CD4-positive, alpha-beta T cell treated with Interleukin-6 at 100 ng/mL for 8 hours (primary cell): ENCODE results near the gene C16orf95.
A peak's percentile ranks its signal among the peaks of the same experiment; 100 is the strongest.

Experiments
- DNase-seq: peaks from one replicate; pipeline ENCODE4 v3.0.0-alpha.2; 2020; ENCODE audit warnings: mixed read lengths, low spot score

The C16orf95 gene

GRCh38 chr16:87316450-87316922, 706 bp downstream of the C16orf95 start:
- no peak for DNase-seq

DNA sequence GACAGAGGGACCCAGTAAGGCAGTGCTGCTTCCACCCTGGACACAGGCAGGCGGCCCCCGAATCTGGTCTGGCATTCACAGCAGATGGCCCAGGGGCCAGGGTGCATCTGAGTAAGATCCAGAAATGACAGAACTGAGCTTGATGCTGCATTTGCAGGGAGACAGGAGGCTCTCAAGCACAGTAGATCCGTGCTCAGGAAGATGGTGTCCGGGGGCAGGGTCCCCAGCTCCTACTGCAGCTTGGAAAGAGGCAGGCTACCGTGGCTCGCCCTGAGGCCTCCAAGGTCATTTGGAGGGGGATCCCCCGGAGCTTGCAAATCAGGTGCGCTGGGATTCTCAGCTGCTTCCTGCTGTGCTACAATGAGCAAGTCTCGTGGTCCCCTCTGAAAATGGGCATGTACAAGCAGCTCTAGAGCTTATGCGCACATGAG, 2.2 kb downstream of the C16orf95 start:
- no peak for DNase-seq

- no peak for DNase-seq
Measured at GRCh38 chr16:87312008-87312407, 5.2 kb downstream of the C16orf95 start.

- DNase-seq, result no peak
Measured at GRCh38 chr16:87311387-87311786, 5.8 kb downstream of the C16orf95 start.

DNA sequence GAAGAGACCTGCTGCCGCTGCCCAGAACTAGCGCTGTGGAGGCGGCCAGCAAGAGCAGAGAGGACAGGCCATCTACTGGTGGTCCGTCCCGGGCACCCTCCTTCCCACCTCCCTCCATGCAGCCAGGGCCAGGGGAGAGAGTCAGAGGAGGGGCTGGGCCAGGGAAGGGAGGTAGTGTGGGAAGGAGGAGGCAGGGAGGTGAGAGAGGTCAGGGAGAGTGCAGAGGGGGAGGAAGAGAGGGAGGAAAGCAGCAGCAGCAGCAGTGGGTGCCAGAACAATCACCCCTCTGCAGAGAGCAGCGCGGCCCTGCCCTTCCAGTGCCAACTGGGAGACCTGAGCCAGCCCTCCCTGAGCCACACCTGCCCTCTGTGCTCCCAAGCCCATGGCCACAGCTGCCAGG, 6.6 kb downstream of the C16orf95 start:
- DNase-seq, result no peak

DNA sequence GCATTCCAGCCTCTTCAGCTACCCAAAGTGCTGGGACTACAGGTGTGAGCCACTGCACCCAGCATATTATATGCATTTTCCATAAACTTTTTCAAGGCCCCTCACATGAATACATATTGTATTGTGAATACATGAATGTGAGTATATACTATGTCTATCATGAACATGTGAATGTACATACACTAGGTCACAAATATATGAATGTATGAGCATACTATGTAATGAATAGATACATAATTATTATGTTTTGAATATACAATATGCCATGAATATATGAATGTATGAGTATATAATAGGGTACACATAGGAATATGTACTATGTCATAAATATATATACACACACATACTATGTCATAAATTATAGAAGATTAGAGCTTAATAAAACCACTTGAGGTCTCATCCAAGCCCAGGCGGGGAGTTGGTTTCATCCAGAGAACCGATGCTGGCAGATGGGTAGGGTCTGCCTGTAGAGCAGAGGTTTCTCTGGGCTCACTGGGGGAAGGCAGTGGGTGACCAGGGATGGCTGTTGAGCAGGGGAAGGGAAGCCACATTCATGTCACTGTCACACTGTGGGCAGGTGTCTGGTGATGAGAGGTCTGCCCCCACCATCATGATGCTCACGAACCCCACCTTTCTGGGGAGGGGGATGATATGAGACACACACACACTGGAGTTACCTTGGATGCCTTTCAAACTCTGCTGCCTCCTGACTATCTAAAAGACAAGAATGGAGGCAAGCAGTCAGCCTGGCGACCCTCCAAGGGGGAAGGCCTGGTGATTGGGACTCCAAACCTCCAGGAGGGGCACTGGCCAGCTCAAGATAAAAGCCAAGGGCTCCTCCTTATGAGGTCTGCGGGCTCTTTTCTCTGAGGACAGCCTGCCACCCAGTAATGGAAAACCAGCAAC, 7.3 kb downstream of the C16orf95 start:
- DNase-seq, result no peak

GRCh38 chr16:87308826-87309225, 8.4 kb downstream of the C16orf95 start:
- no peak for DNase-seq

DNA sequence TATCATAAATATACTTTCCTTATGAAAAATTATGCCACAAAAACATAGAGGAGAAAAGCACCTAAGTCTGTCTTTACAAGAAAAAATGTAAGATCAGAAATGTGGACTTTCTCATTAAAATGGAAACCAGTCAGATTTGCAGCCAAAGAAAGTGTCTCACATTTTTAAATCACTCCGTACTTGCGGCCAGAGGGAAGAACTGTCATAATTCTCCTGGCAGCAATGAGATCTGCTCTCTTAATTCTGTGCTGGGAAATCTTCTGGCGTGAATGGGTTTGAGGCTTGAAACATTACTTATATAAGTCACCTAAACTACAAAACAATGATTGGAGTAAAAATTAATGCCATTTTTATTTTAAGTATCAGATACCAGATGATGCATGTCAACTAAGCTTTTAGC, 10.7 kb downstream of the C16orf95 start:
- no peak for DNase-seq

- DNase-seq, result no peak
Measured at GRCh38 chr16:87305505-87306391, 11.4 kb downstream of the C16orf95 start.

DNA sequence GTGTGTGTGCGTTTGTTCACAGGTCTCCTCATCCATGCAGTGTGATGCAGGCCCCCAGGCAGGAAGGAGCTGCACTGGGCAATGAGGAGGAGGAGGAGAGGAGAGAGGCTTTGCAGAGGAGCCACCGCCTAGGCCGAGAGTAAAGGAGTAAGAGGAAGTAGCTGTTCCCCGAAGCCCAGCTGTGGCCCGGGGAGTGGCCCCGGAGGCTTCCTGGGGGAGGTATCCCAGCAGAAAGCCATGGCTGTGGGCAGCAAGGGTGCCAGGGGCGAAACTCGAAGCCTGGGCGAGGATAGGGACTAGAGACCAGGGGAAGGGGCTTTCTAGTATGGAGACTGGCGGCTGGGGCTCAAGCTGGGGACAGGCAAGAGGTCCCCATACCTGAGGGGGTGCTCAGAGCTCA, 12.2 kb downstream of the C16orf95 start:
- DNase-seq, result no peak

GRCh38 chr16:87303962-87304521, 13.2 kb downstream of the C16orf95 start:
- DNase-seq, result no peak

GRCh38 chr16:87303431-87303930, 13.7 kb downstream of the C16orf95 start:
- DNase-seq, result no peak

GRCh38 chr16:87298857-87299465, 18.2 kb downstream of the C16orf95 start:
- DNase-seq, result no peak

DNA sequence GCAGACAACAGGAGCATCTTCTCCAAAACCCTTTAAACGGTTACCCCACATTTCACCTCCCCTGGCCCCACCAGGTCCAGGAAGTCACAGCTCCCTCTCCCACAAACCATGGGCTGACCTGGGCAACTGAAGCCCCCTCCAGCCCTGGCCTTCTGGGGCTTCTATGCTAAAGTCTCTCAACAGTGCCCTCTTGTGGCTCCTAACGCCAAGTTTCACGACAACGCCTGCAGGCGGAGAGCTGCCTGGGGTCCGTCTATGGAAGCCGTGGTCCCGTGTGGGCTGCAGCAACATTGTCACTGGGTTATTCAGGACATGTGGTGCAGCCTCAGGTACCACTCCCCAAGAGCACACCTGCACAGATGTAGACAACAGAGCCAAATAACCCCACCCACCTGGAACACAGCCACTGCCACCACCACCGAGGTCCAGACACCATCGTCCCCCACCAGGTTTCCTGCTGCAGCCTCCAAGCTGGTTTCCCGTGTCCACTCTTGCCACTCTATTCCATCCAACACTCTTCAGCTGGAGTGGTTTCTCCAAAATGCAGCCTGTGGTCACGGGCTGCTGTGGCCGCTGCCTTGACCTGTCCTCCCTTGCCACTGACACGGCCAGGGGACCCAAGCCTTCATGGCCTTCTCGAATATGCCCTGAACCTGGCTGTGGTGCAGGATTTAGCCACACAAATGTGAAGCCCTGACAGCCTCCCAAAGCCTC, 19.1 kb downstream of the C16orf95 start:
- DNase-seq, result peak; percentile 11

- no peak for DNase-seq
Measured at GRCh38 chr16:87297407-87297806, 19.8 kb downstream of the C16orf95 start.

GRCh38 chr16:87295661-87296531, 21.3 kb downstream of the C16orf95 start:
- DNase-seq, result no peak

DNA sequence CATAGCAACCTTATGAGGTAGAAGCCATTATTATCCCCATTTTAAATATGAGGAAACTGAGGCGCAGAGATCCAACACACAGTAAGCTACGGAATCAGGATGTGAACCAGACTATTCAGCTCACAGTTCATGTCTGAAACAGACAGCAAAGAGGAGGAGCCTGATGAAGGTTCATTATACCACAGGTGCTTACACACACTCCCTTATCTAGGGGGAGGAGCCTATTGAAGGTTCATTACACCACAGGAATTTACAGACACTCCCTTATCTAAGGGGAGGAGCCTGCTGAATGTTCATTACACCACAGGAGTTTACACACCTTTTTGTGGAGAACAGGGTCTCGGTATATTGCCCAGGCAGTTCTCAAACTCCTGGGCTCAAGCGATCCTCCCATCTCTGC, 21.9 kb downstream of the C16orf95 start:
- DNase-seq, result no peak

DNA sequence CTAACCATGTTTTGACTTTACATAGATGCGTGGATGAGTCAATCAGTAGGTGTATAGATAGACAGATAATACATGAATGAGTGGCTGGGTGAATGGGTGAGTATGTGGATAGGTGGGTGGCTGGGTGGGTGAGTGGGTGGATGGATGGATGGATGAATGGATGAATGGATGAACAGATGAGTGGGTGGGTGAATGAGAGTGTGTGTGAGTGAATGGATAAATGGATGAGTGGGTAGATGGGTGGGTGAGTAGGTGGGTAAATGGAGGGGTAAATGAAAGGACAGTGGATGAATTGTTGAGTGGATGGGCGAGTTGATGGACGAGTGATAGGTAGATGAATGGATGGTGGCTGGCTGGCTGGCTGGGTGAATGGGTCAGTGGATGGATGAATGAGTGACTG, 23.2 kb downstream of the C16orf95 start:
- DNase-seq, result no peak

- no peak for DNase-seq
Measured at GRCh38 chr16:87291944-87292343, 25.2 kb downstream of the C16orf95 start.

GRCh38 chr16:87288753-87289362, 28.3 kb downstream of the C16orf95 start:
- DNase-seq, result no peak
